GM03348 (cell line): ENCODE measurements around the gene C8B.

Experiments
- DNase-seq: peaks from one replicate; pipeline ENCODE4 v3.0.0; 2012; ENCODE audit warnings: low spot score

Gene C8B

DNA sequence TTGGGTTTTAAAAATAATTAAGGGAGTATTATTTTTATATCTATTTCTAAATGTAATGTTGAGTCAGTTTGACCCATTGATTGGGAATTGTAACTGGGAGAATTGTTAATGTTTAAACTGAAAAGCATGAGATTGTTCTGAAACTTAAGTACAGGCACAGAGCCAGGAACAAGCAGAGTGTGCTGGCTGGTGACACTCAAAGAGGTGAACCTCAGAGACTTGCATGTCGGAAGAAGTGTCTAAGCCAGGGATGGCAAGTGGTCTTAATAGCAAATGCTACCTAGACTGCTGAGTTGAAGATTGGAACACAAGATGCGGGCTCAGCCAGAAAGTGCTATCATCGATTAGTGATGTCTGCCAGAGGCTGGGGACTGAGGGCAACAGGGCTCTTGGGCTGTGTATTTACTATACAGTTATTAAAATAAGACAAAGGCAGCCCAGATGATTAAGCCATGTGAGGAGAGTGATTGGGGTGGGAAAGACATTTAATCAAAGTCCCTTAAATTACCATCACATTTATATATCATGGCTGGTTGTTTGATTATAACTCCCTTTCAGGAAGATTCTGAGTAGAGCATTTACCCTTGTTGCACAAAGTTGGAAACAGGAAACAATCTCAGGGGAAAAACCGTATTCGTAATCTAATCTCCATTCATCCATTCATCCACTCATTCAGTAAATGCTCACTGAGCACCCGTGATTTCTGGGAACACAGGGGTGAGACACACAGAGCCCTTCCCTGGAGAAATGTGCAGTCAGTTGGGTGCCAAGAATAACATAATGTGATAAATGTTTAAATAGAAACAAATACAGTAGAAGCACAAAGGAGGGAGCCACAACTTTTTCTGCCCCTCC is 68.4 kb downstream of the C8B start:
- DNase-seq, result no peak

- DNase-seq, result no peak
Measured at GRCh38 chr1:56894014-56894413, 71.8 kb downstream of the C8B start.

- no peak for DNase-seq
Measured at GRCh38 chr1:56890229-56890628, 75.6 kb downstream of the C8B start.

DNA sequence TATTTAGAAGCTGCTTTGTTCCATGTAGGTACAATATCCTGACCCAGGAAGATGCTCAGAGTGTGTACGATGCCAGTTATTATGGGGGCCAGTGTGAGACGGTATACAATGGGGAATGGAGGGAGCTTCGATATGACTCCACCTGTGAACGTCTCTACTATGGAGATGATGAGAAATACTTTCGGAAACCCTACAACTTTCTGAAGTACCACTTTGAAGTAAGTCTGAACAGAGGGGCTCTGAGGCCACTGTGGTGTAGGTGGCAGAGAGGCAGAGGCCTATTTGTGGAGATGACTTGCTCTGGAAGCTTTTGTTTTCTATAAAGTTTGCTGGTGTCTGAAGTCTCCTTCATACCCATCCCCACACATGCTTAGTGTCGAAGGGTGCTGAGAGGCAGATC is 84.4 kb downstream of the C8B start:
- no peak for DNase-seq

DNA sequence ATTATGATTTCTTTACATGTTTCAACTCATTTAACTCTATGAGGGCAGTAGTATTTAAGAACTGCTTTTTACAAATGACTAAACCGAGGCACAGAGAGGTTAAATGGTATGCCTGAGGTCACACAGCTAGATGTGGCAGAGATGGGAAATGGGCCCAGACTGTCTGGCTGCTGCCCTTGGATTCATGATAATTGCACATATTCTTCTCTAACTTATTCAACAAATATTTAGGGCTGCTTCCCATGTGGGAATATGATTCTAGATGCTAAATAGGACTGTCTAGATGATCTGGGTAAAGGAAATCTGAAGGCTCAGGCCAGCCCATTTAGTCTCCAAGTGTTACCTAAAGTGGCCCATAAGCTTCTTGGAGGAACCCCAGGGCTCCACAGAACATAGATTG is 85.0 kb downstream of the C8B start:
- DNase-seq, result no peak
